Measurements from ENCODE around the gene LECT2. TPM values are rescaled to one million over a fixed set of nuclear protein-coding genes. Genes with fewer than 3 reads are reported as not detected.

The LECT2 gene
- total RNA-seq: not detected

DNA sequence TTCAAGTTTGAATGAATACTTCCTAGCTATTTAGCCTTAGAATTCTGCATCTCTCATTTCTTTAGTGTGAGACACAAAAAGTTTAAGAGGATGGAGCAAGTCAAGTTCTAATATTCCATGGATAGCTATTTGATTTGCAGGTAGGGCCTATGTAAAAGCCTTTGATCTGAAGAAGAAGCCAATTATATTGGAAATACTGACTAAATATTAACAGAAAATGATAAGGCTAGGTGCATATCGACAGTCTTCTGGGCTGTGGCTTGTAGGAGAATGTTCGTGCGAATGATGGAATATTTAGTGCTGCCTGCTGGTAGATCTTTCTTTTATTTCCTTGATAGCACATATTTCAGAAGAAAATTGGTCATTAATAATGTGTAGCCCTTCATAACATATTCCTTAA is at the start of gene LECT2:
LECT2 (minus strand) TSS at position 85 of the 400 bp plus-strand sequence. CDS start 150 bp downstream, outside the sequence.
- no peak for ATAC-seq

GRCh38 chr5:136004436-136004835 is 49.7 kb upstream of the LECT2 start:
- ATAC-seq: no peak

DNA sequence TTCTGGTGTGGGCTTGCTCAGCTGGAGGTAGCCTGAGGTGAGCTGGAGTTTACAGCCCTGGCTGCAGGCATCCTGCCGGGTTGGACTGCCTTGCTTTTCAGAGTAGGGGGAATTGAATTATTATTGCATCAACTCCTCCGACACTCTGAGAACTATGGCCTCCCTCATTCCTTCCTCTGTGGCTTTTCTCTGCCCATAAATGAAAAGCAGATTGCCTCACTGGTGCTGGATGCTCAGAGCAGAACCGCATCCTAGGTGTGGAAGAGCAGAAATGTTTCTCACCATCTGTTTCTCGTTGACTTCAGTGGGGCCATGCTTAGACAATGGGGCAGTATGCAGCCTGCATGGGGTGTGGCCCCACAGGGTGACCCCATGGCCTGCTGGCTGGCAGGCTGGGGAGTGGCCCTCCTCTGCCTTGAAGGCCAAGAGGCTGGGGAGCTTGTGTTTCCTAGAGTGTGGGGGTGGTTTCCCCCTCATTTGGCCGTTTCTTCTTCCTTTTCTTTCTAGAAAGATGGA is 46.7 kb upstream of the LECT2 start:
- no peak for ATAC-seq

DNA sequence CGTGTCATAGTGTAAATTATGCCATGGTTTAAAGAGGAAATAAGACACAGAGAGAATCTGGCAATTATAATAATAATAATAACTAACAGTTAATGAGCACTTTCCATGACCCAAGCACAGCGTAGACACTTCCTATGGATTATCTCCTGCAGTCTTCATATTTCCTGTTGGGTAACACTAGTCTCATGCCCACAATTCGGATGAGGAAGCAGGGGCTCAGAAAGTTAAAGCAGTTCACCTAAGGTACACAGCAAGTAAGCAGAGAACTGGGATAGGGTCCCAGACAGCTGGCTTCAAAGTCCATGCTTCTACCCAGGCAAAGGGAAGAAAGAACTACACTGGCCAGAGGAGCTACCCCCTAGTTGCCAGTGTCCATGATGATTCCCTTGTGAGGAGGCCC is 46.1 kb upstream of the LECT2 start:
- no peak for ATAC-seq

DNA sequence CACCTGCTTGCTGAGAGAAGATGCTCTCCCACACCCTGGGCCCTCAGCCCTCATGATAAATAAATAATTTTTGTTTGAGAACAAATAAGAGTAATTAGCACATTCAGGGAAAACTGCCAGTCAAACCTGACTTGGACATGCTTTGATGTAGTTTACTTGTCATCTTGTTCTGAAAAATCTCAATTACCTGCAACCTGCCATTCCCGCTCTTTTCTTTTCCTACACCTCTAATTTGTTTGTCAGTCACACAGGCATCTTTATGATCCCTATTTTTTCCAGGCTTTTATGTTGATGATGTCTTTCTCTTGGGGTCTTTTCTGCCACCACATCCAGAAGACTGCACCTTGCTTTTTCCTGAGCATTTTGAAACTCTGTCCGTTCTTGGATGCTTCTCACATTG is 45.4 kb upstream of the LECT2 start:
- ATAC-seq: no peak

GRCh38 chr5:135999406-136000139 is 44.8 kb upstream of the LECT2 start:
- no peak for ATAC-seq

DNA sequence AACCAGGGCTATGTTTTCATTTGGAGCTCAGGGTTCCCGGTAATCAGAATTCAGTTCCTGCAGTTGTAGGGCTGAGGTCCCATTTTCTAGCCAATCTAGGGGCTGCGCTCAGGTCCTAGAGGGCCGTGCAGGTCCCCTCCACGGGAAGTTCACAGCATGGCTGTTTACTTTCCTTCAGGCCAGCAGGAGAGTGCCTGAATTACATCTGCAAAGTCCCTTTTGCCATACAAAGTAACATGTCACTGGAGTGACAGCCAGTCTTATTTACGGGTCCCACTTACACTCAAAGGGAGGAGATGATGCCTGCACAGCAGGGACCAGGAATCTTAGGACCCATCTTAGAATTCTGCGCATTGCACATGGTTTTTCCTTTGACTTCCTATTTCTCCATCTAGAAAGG is 44.1 kb upstream of the LECT2 start:
- no peak for ATAC-seq

- no peak for ATAC-seq
Observed at GRCh38 chr5:135997673-135998335, 43.0 kb upstream of the LECT2 start.

DNA sequence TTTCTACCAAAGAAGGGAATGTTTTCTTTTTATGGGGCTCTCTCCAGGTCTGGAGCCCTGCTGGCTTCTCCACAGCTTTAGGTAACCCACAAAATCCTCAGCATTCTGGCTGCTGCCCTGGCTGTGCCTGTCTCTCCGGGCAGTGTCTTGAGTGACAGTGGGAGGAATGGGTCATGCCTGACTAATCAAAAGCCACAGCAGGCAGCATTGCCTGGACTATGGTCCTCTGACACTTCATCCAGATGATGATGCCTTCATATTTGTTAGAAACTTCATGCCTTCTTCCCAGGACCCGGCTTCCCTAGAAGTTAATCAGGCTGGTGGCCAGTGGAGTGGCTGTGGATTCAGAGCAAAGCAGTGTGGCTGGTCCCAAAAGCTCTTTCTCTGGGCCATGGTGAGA is 41.8 kb upstream of the LECT2 start:
- no peak for ATAC-seq

GRCh38 chr5:135995976-135996375 is 41.2 kb upstream of the LECT2 start:
- ATAC-seq: no peak

GRCh38 chr5:135993880-135994636 is 39.3 kb upstream of the LECT2 start:
- ATAC-seq: no peak

- no peak for ATAC-seq
Observed at GRCh38 chr5:135993335-135993879, 38.6 kb upstream of the LECT2 start.

DNA sequence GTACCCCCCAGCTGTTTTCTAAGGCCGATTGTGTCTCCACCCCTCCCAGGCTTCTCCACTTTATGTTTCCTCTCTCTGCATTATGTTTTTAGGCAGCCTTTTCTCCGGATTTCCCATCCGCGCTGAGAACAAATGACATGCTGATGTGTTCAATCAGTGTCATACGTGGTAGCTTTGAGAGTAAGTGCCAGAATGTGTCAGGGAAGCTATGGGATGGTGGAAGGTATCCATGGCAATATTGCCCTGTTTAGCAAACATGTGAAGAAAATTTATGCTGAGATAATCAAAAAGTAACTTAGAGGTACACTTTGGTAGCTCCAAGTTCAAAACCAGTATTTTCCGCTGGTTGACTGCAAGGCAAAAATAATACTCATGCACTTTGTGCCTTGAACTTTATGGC is 36.6 kb upstream of the LECT2 start:
- no peak for ATAC-seq

DNA sequence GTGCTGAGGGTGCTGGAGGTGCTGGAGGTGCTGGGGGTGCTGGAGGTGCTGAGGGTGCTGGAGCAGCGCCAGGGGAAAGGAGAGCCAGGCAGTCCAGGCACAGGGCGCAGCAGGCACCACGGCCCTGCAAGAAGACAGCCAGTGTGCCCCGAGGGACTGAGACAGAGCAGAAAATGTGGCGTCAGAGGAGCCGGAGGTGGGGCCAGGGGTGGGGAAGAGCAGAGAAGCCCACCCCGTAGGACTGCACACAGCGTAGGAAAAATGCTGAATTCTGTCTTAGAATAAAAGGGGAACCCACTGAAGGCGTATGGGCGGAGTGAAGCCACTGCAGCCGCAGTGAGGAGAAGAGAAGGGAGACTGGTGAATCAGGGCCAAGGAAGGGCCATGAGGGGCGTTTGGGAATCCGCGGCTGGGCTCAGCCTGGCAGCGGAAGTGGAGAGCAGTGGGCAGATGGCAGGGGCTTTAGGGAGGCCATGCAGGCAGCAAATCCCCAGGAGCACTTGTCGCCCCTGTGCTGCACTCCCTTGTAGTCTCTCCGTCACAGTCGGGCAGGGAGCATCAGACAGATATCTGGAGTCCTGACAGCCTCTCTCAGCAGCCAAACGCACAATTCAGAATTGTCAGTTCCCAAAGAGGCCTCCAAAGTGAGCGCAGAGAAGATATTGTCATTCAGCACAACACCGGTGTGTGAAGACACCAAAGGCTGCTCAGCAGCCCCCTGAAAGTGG is 35.9 kb upstream of the LECT2 start:
- no peak for ATAC-seq

GRCh38 chr5:135989686-135990085 is 34.9 kb upstream of the LECT2 start:
- ATAC-seq: no peak

DNA sequence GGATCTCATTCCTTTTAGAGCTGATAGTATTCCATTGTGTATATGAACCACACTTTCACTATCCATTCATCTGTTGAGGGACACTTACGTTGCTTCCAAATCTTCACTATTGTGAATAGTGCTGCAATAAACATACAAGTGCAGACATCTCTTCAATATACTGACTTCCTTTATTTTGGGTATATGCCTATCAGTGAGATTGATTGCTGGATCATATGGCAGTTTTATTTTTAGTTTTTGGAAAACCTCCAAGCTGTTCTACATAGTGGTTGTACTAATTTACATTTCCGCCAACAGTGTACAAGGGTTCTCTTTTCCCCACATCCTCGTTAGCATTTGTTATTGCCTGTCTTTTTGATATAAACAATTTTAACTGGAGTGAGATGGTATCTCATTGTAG is 33.8 kb upstream of the LECT2 start:
- ATAC-seq: no peak

GRCh38 chr5:135986891-135987401 is 32.2 kb upstream of the LECT2 start:
- ATAC-seq: no peak

GRCh38 chr5:135986401-135986800 is 31.6 kb upstream of the LECT2 start:
- ATAC-seq: no peak

- no peak for ATAC-seq
Observed at GRCh38 chr5:135985951-135986350, 31.2 kb upstream of the LECT2 start.

DNA sequence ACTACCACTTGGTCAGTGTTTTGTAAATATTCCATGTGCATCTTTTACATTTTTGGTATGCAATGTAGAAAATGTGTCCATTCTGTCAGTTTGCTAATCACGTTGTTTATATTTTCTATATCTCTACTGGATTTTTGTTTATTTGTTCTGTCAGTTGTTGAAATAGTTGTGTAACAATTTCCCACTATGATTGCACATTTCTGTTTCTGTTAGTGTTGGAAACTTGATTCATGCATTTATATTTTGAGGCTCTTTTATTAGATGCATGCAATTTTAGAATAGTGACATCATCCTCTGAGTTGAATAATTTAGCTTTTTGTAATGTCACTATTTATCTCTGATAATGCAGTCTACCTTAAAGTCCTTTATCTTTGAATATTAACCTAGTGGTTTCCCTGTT is 25.8 kb upstream of the LECT2 start:
- no peak for ATAC-seq

- ATAC-seq: no peak
Observed at GRCh38 chr5:135979510-135979909, 24.7 kb upstream of the LECT2 start.

DNA sequence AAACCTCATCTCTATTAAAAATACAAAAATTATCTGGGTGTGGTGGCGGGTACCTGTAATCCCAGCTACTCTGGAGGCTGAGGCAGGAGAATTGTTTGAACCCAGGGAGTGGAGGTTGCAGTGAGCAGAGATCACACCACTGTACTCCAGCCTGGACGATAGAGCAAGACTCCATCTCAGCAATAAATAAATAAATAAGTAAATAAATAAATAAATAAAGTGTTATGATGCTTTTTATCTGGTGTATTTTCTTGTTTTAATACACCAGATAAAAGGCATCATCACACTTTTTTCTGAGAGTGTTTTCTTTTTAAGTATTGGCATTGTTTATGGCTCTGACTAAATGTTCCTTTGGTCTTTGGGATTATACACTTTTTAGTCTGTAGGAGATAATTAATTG is 24.2 kb upstream of the LECT2 start:
- ATAC-seq: no peak

All from esophagus mucosa (tissue), 1 donor.